Activated naive CD4-positive, alpha-beta T cell (primary cell): ENCODE measurements around the gene JAK1.

Experiments used
- DNase-seq, 4 experiments: peaks; one replicate each; lab custom pipeline; 2025; lab: John Stamatoyannopoulos, UW

Gene JAK1

GRCh38 chr1:64980745-64981600, 14.6 kb upstream of the JAK1 start:
- no peak for DNase-seq

GRCh38 chr1:64979358-64979757, 13.0 kb upstream of the JAK1 start:
- no peak for DNase-seq

GRCh38 chr1:64976361-64976760, 10.0 kb upstream of the JAK1 start:
- no peak for DNase-seq

- no peak for DNase-seq
These were observed 9.4 kb upstream of the JAK1 start for GRCh38 chr1:64975740-64976139.

- no peak for DNase-seq
These were observed 8.8 kb upstream of the JAK1 start for GRCh38 chr1:64975127-64975526.

- no peak for DNase-seq
These were observed 8.0 kb upstream of the JAK1 start for GRCh38 chr1:64974288-64974825.

- DNase-seq, result no peak
These were observed 6.8 kb upstream of the JAK1 start for GRCh38 chr1:64973061-64973647.

GRCh38 chr1:64969305-64970046, 3.1 kb upstream of the JAK1 start:
- DNase-seq, result no peak

GRCh38 chr1:64967381-64967780, 1.0 kb upstream of the JAK1 start:
- no peak for DNase-seq

- peak in 3 of 4 experiments; percentile 32 to 70 (median 47) for DNase-seq
These were observed 787 bp downstream of the JAK1 start for GRCh38 chr1:64965366-64966157.

- DNase-seq, result no peak
These were observed 2.9 kb downstream of the JAK1 start for GRCh38 chr1:64963466-64963865.

- DNase-seq, result no peak
These were observed 3.9 kb downstream of the JAK1 start for GRCh38 chr1:64962441-64962840.

- DNase-seq, result no peak
These were observed 4.4 kb downstream of the JAK1 start for GRCh38 chr1:64961923-64962322.

GRCh38 chr1:64960731-64961130, 5.6 kb downstream of the JAK1 start:
- DNase-seq, result no peak

- DNase-seq, result no peak
These were observed 6.4 kb downstream of the JAK1 start for GRCh38 chr1:64959986-64960385.

GRCh38 chr1:64956733-64957441, 9.5 kb downstream of the JAK1 start:
- DNase-seq, result no peak

GRCh38 chr1:64956010-64956640, 10.2 kb downstream of the JAK1 start:
- no peak for DNase-seq

- no peak for DNase-seq
These were observed 11.0 kb downstream of the JAK1 start for GRCh38 chr1:64955097-64956009.

GRCh38 chr1:64953241-64953640, 13.1 kb downstream of the JAK1 start:
- no peak for DNase-seq
